CD14-positive monocyte (primary cell): Measurements from ENCODE around the gene RAB3GAP1. TPM values are rescaled to one million over a fixed set of nuclear protein-coding genes. Genes with fewer than 3 reads are reported as not detected.

Experiments used
- DNase-seq, 3 donors: peaks; one replicate each; pipeline ENCODE4 v3.0.0-alpha.2; 2011 to 2022
- H2AFZ ChIP-seq: 2 replicates; pipeline ENCODE4 v1.6.0; 2012; ENCODE audit warnings: mild to moderate bottlenecking, low read depth, low read length, inconsistent platforms; ENCODE audit not compliant: insufficient read depth, poor library complexity, severe bottlenecking
- H3K27ac ChIP-seq, 2 donors: 1 replicate in 1 of 2; 2 replicates in 1 of 2; pipeline ENCODE4 v1.5.1; 2012 to 2013; ENCODE audit warnings: low read length in 2 of 2, control low read depth in 1 of 2, inconsistent platforms in 1 of 2, low read depth in 1 of 2, mild to moderate bottlenecking in 1 of 2
- H3K27me3 ChIP-seq, 2 donors: one replicate each; pipeline versions ENCODE4 v1.6.0 to v1.6.1; 2011 to 2013; ENCODE audit warnings: low read length in 2 of 2; ENCODE audit not compliant: control insufficient read depth in 2 of 2, insufficient read depth in 2 of 2
- H3K36me3 ChIP-seq, 2 donors: replicated peaks in 1 of 2; 1 replicate in 1 of 2; 2 replicates in 1 of 2; pipeline versions ENCODE4 v1.5.1 to v1.6.1; 2012 to 2013; ENCODE audit warnings: low read length in 2 of 2, control low read depth in 1 of 2, inconsistent platforms in 1 of 2, mild to moderate bottlenecking in 1 of 2; ENCODE audit not compliant: insufficient read depth in 2 of 2, control insufficient read depth in 1 of 2
- H3K4me1 ChIP-seq, 2 donors: 1 replicate in 1 of 2; 2 replicates in 1 of 2; pipeline versions ENCODE4 v1.5.1 to v1.6.1; 2012 to 2013; ENCODE audit warnings: low read length in 2 of 2, control low read depth in 1 of 2, inconsistent platforms in 1 of 2, mild to moderate bottlenecking in 1 of 2, moderate library complexity in 1 of 2; ENCODE audit not compliant: insufficient read depth in 2 of 2, control insufficient read depth in 1 of 2
- H3K4me2 ChIP-seq: replicated peaks from 2 replicates; pipeline ENCODE3; 2012; ENCODE audit warnings: low read length, moderate library complexity, mild to moderate bottlenecking; ENCODE audit not compliant: poor library complexity, severe bottlenecking; ENCODE audit errors: extremely low read depth
- H3K4me3 ChIP-seq, 3 experiments: fragments of 200-600 bp in 1 of 3; sonication (generic) in 1 of 3; replicated peaks in 1 of 3; 1 replicate in 2 of 3; 2 replicates in 1 of 3; pipeline ENCODE4 v1.5.1; 2011 to 2013; ENCODE audit warnings: low read length in 3 of 3, mild to moderate bottlenecking in 3 of 3, control low read depth in 2 of 3, low read depth in 2 of 3, inconsistent platforms in 1 of 3, moderate library complexity in 1 of 3
- H3K79me2 ChIP-seq: 2 replicates; pipeline ENCODE4 v1.6.0; 2012; ENCODE audit warnings: mild to moderate bottlenecking, control low read depth, inconsistent platforms, low read length, moderate library complexity; ENCODE audit not compliant: insufficient read depth
- H3K9ac ChIP-seq: 2 replicates; pipeline ENCODE4 v1.6.0; 2017; ENCODE audit warnings: low read length, mild to moderate bottlenecking; ENCODE audit not compliant: insufficient read depth, poor library complexity, severe bottlenecking
- H3K9me3 ChIP-seq, 2 donors: replicated peaks in 1 of 2; 1 replicate in 1 of 2; 2 replicates in 1 of 2; pipeline versions ENCODE4 v1.5.1 to v1.6.1; 2012 to 2013; ENCODE audit warnings: low read length in 2 of 2, control low read depth in 1 of 2; ENCODE audit not compliant: control insufficient read depth in 1 of 2, insufficient read depth in 1 of 2
- H4K20me1 ChIP-seq: 2 replicates; pipeline ENCODE4 v1.6.0; 2012; ENCODE audit warnings: mild to moderate bottlenecking, low read length, control low read depth, moderate library complexity; ENCODE audit not compliant: insufficient read depth
- H3K27ac Mint-ChIP-seq, 7 donors: one replicate each; pipeline ENCODE4 v1.8.0; 2020; ENCODE audit warnings: mild to moderate bottlenecking in 7 of 7, mixed read lengths in 7 of 7, moderate library complexity in 6 of 7, inconsistent platforms in 2 of 7
- H3K27me3 Mint-ChIP-seq, 3 donors: one replicate each; pipeline ENCODE4 v1.8.0; 2021 to 2022; ENCODE audit warnings: low read depth in 3 of 3, mild to moderate bottlenecking in 3 of 3, mixed read lengths in 3 of 3, moderate library complexity in 3 of 3, inconsistent platforms in 1 of 3
- H3K36me3 Mint-ChIP-seq, 2 donors: one replicate each; pipeline ENCODE4 v1.8.0; 2020; ENCODE audit warnings: mixed read lengths in 2 of 2, inconsistent platforms in 1 of 2, mild to moderate bottlenecking in 1 of 2
- H3K4me1 Mint-ChIP-seq: one replicate; pipeline ENCODE4 v1.8.0; 2020; ENCODE audit warnings: mild to moderate bottlenecking, mixed read lengths
- H3K4me3 Mint-ChIP-seq, 2 donors: one replicate each; pipeline ENCODE4 v1.8.0; 2020; ENCODE audit warnings: mild to moderate bottlenecking in 2 of 2, mixed read lengths in 2 of 2, moderate library complexity in 1 of 2
- H3K9me3 Mint-ChIP-seq, 7 donors: one replicate each; pipeline ENCODE4 v1.8.0; 2020 to 2022; ENCODE audit warnings: mixed read lengths in 7 of 7, mild to moderate bottlenecking in 6 of 7, moderate library complexity in 6 of 7, inconsistent platforms in 2 of 7
- CTCF ChIP-seq: fragments of 200-600 bp; IDR thresholded peaks from one replicate; pipeline ENCODE4 v1.8.0; 2022; ENCODE audit warnings: antibody characterized with exemption, mild to moderate bottlenecking
- WGBS: methylation state at CpG from one replicate; pipeline ENCODE4 v1.1.5; 2013; ENCODE audit warnings: missing lambda C conversion rate; ENCODE audit not compliant: insufficient coverage; 5-methylcytosine and 5-hydroxymethylcytosine counted together
- intact Hi-C, 2 donors: fragments of 100-400 bp; cut with micrococcal nuclease; formaldehyde crosslinking; loops; one replicate each; pipeline versions ENCODE4 v1.15.0 to v1.15.1; 2023
- polyA plus RNA-seq, 3 donors: library from polyadenylated mRNA; depleted of rRNA in 1 of 3; unstranded in 2 of 3; stranded (reverse) in 1 of 3; fragments of 300-500 nt in 2 of 3; fragments of >200 nt in 1 of 3; fragmentation: Illumina TruSeq in 2 of 3; gene quantifications; 1 replicate in 2 of 3; 2 replicates in 1 of 3; pipeline ENCODE4 v1.2.3, GENCODE V29; 2012 to 2021

RAB3GAP1 gene
- polyA plus RNA-seq, 3 donors, result 8.0 to 17.4 (median 11.3) TPM

DNA sequence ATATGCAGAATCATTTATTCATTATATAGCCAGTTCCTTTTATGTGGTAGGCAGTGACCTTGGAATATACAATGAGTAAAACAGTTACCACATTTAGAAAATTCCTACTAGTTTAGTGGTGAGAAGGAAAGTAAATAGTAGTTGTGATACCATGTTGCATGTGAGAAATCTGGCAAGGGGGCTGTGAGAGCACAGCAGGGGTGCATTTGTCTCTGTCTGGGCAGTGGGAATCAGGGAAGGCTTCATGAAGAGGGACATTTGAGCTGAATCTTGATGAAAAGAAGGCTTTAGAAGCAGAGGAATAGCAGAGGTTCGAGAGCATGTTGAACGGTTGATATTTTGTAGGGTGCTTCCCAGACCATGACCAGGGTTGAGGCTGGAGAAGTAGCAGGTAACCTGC is 78.7 kb downstream of the RAB3GAP1 start:
- H3K27ac Mint-ChIP-seq, result no peak overlapping the region
- no peak for TF ChIP-seq CTCF
- no peak overlapping the region for H3K4me3 Mint-ChIP-seq
- H3K4me1 Mint-ChIP-seq, result no peaks in the 10 kb centered on the region
- DNase-seq, result no peak
- H3K9me3 Mint-ChIP-seq, result peaks cover 2 to 6% (median 4%) of the 10 kb centered on the region in 7 donors
- Histone ChIP-seq H2AFZ (no peak overlapping the region), H3K9ac (no peak overlapping the region), H3K27ac (no peak overlapping the region), H3K4me3 (no peak overlapping the region), H3K4me1 (no peaks in the 10 kb centered on the region), H3K36me3 (peaks cover 91 to 95% of the 10 kb centered on the region in 2 donors), H3K27me3 (no peaks in the 10 kb centered on the region), H3K79me2 (no peaks in the 10 kb centered on the region), H3K4me2 (no peak overlapping the region), H4K20me1 (no peaks in the 10 kb centered on the region), H3K9me3 (no peaks in the 10 kb centered on the region)
- intact Hi-C loops, result no loop called here
- 65% methylated on average over 2 of the region's 2 CpGs for WGBS
- H3K36me3 Mint-ChIP-seq, result peaks cover 72 to 82% of the 10 kb centered on the region in 2 donors
- H3K27me3 Mint-ChIP-seq, result no peaks in the 10 kb centered on the region

GRCh38 chr2:135132314-135132713 is 80.2 kb downstream of the RAB3GAP1 start:
- Mint-ChIP-seq H3K9me3 (peaks cover 0 to 1% (median under 1%) of the 10 kb centered on the region in 7 donors), H3K4me3 (no peak overlapping the region), H3K27me3 (no peaks in the 10 kb centered on the region), H3K27ac (no peak overlapping the region), H3K36me3 (peaks cover 74 to 80% of the 10 kb centered on the region in 2 donors), H3K4me1 (no peaks in the 10 kb centered on the region)
- H3K27ac ChIP-seq, result no peak overlapping the region
- no peaks in the 10 kb centered on the region for H4K20me1 ChIP-seq
- WGBS, result no CpG with 5 or more reads among the region's 1 CpG
- no peak for DNase-seq
- H3K9ac ChIP-seq, result no peak overlapping the region
- no peaks in the 10 kb centered on the region for H3K4me1 ChIP-seq
- H2AFZ ChIP-seq, result no peak overlapping the region
- intact Hi-C loops, result no loop called here
- H3K9me3 ChIP-seq, result no peaks in the 10 kb centered on the region
- no peak for TF ChIP-seq CTCF
- H3K4me2 ChIP-seq, result no peak overlapping the region
- no peak overlapping the region for H3K4me3 ChIP-seq
- H3K36me3 ChIP-seq, result peaks cover 90 to 95% of the 10 kb centered on the region in 2 donors
- H3K27me3 ChIP-seq, result no peaks in the 10 kb centered on the region
- no peaks in the 10 kb centered on the region for H3K79me2 ChIP-seq
